SK-N-SH (cell line): ENCODE data around the gene UPF3A. TPM values are rescaled to one million over a fixed set of nuclear protein-coding genes. Genes with fewer than 3 reads are reported as not detected.

Source experiments
- CTCF ChIA-PET: fragments of 300-600, 350-600 bp; formaldehyde crosslinking; extraction: SDS; loops from one replicate; lab custom pipeline; 2021; lab: Yijun Ruan, JAX
- POLR2A ChIA-PET: fragments of 350-600 bp; sonication (Branson Sonifier 250); formaldehyde crosslinking; extraction: SDS; loops from one replicate; lab custom pipeline; 2020; ENCODE audit warnings: antibody characterized with exemption, inconsistent platforms; lab: Yijun Ruan, JAX
- DNase-seq: peaks from one replicate; pipeline ENCODE4 v3.0.0; 2012
- H2AFZ ChIP-seq: fragments of 200-600 bp; sonication (generic); 2 replicates; pipeline ENCODE4 v1.8.1; 2016; ENCODE audit warnings: antibody characterized with exemption, mild to moderate bottlenecking, low read depth
- H3F3A ChIP-seq: fragments of 200-600 bp; sonication (generic); replicated peaks from 2 replicates; pipeline ENCODE3; 2016; ENCODE audit warnings: antibody characterized with exemption, mild to moderate bottlenecking; ENCODE audit not compliant: insufficient read depth
- H3K27ac ChIP-seq, 2 experiments: fragments of 200-500 bp in 1 of 2; fragments of 200-600 bp in 1 of 2; sonication (Bioruptor generic) in 1 of 2; sonication (generic), shearing (Covaris generic) in 1 of 2; 2 replicates each; pipeline versions ENCODE4 v1.5.1 to v1.6.1; 2014 to 2016; ENCODE audit warnings: low read depth in 2 of 2, inconsistent platforms in 1 of 2, low read length in 1 of 2, mild to moderate bottlenecking in 1 of 2, mixed read lengths in 1 of 2
- H3K27me3 ChIP-seq: fragments of 200-600 bp; sonication (generic), shearing (Covaris generic); 2 replicates; pipeline ENCODE4 v1.6.1; 2016; ENCODE audit warnings: mixed run types; ENCODE audit not compliant: insufficient read depth
- H3K36me3 ChIP-seq, 2 experiments: fragments of 200-500 bp in 1 of 2; fragments of 200-600 bp in 1 of 2; sonication (Bioruptor generic) in 1 of 2; sonication (generic) in 1 of 2; replicated peaks in 1 of 2; 2 replicates each; pipeline versions ENCODE3 to v1.5.1; 2014 to 2016; ENCODE audit warnings: low read length in 1 of 2, mild to moderate bottlenecking in 1 of 2; ENCODE audit not compliant: insufficient read depth in 2 of 2, control insufficient read depth in 1 of 2
- H3K4me1 ChIP-seq, 2 experiments: fragments of 200-500 bp in 1 of 2; fragments of 200-600 bp in 1 of 2; sonication (Bioruptor generic) in 1 of 2; sonication (generic), shearing (Covaris generic) in 1 of 2; 2 replicates each; pipeline versions ENCODE4 v1.5.1 to v1.6.1; 2014 to 2016; ENCODE audit warnings: low read depth in 1 of 2, low read length in 1 of 2, mixed run types in 1 of 2; ENCODE audit not compliant: insufficient read depth in 2 of 2, control insufficient read depth in 1 of 2
- H3K4me2 ChIP-seq: fragments of 200-600 bp; sonication (generic), shearing (Covaris generic); 2 replicates; pipeline ENCODE4 v1.6.1; 2017; ENCODE audit warnings: mixed run types
- H3K4me3 ChIP-seq, 2 experiments: fragments of 200-500 bp in 1 of 2; fragments of 200-600 bp in 1 of 2; sonication (Bioruptor generic) in 1 of 2; sonication (generic), shearing (Covaris generic) in 1 of 2; 2 replicates each; pipeline versions ENCODE4 v1.5.1 to v1.8.1; 2014 to 2016; ENCODE audit warnings: low read depth in 2 of 2, inconsistent platforms in 1 of 2, low read length in 1 of 2, mild to moderate bottlenecking in 1 of 2, mixed read lengths in 1 of 2, moderate library complexity in 1 of 2
- H3K79me2 ChIP-seq: fragments of 200-600 bp; sonication (generic); 2 replicates; pipeline ENCODE4 v1.8.1; 2017; ENCODE audit warnings: mild to moderate bottlenecking; ENCODE audit not compliant: insufficient read depth
- H3K9ac ChIP-seq: fragments of 200-600 bp; sonication (generic); 2 replicates; pipeline ENCODE4 v1.6.1; 2017; ENCODE audit warnings: mixed run types
- H3K9me2 ChIP-seq: fragments of 200-600 bp; sonication (generic); 2 replicates; pipeline ENCODE4 v1.6.1; 2017; ENCODE audit warnings: mixed run types
- H3K9me3 ChIP-seq: fragments of 200-600 bp; sonication (generic); 2 replicates; pipeline ENCODE4 v1.6.1; 2017; ENCODE audit warnings: mixed run types, mild to moderate bottlenecking, moderate library complexity
- H4K20me1 ChIP-seq: fragments of 200-600 bp; sonication (generic); 2 replicates; pipeline ENCODE4 v1.6.1; 2017; ENCODE audit warnings: mild to moderate bottlenecking, mixed run types; ENCODE audit not compliant: insufficient read depth
- CHD2 ChIP-seq: fragments of 150-350 bp; IDR thresholded peaks from 2 replicates; pipeline ENCODE4 v1.6.1; 2018; ENCODE audit warnings: low read length; ENCODE audit not compliant: partially characterized antibody
- EZH2phosphoT487 ChIP-seq: fragments of 200-600 bp; sonication (generic); IDR thresholded peaks from 2 replicates; pipeline ENCODE4 v1.6.1; 2017; ENCODE audit warnings: low read depth, mixed run types, mild to moderate bottlenecking, antibody characterized with exemption, moderate library complexity, borderline replicate concordance
- FOSL2 ChIP-seq: IDR thresholded peaks from 2 replicates; pipeline ENCODE4 v1.4.0; 2012; ENCODE audit warnings: low read depth, mild to moderate bottlenecking, moderate library complexity, borderline replicate concordance
- FOXJ3 ChIP-seq: sonication (generic); formaldehyde crosslinking; IDR thresholded peaks from 2 replicates; pipeline ENCODE4 v1.5.1; 2020; ENCODE audit warnings: mild to moderate bottlenecking, missing genetic modification reagents
- MXI1 ChIP-seq: IDR thresholded peaks from 2 replicates; pipeline ENCODE4 v1.6.1; 2012; ENCODE audit warnings: mild to moderate bottlenecking, low read depth, low read length, improper control_type of control experiment
- NRF1 ChIP-seq: IDR thresholded peaks from 2 replicates; pipeline ENCODE4 v1.6.1; 2012; ENCODE audit warnings: low read depth, mild to moderate bottlenecking, low read length
- POLR2AphosphoS5 ChIP-seq: IDR thresholded peaks from 2 replicates; pipeline ENCODE4 v1.6.1; 2012; ENCODE audit warnings: low read depth, low read length
- RAD21 ChIP-seq: IDR thresholded peaks from 2 replicates; pipeline ENCODE4 v1.6.1; 2012; ENCODE audit warnings: mild to moderate bottlenecking, low read length
- RCOR1 ChIP-seq: fragments of 150-350 bp; IDR thresholded peaks from 2 replicates; pipeline ENCODE4 v1.6.1; 2017; ENCODE audit warnings: antibody characterized with exemption, low read length
- RFX5 ChIP-seq: IDR thresholded peaks from 2 replicates; pipeline ENCODE4 v1.6.1; 2012; ENCODE audit warnings: mild to moderate bottlenecking, improper control_type of control experiment, low read length
- RXRA ChIP-seq: IDR thresholded peaks from 2 replicates; pipeline ENCODE4 v1.4.0; 2012; ENCODE audit warnings: low read depth, mild to moderate bottlenecking, borderline replicate concordance
- SMC3 ChIP-seq: IDR thresholded peaks from 2 replicates; pipeline ENCODE4 v1.6.1; 2012; ENCODE audit warnings: low read depth, low read length, improper control_type of control experiment
- TAF1 ChIP-seq: IDR thresholded peaks from 2 replicates; pipeline ENCODE4 v1.6.1; 2012; ENCODE audit warnings: low read depth, mild to moderate bottlenecking, low read length, moderate library complexity, borderline replicate concordance
- TCF12 ChIP-seq: IDR thresholded peaks from 2 replicates; pipeline ENCODE4 v1.4.0; 2012
- YY1 ChIP-seq: IDR thresholded peaks from 2 replicates; pipeline ENCODE4 v1.4.0; 2012; ENCODE audit warnings: low read depth, mild to moderate bottlenecking
- WGBS: methylation state at CpG from one replicate; pipeline ENCODE4 v1.1.6; 2017; ENCODE audit warnings: low lambda C conversion rate; 5-methylcytosine and 5-hydroxymethylcytosine counted together
- polyA plus RNA-seq, 3 experiments: library from polyadenylated mRNA; depleted of rRNA; stranded (reverse); fragments of >200 nt; gene quantifications; 2 replicates each; pipeline ENCODE4 v1.2.3, GENCODE V29; 2012
- TF ChIP-seq, protein P1 (sequence below): fragments of 150-350 bp; IDR thresholded peaks from 2 replicates; pipeline ENCODE4 v1.6.1; 2016; ENCODE audit warnings: mild to moderate bottlenecking, low read depth, low read length
- TF ChIP-seq, protein P2 (sequence below): IDR thresholded peaks from 2 replicates; pipeline ENCODE4 v1.4.0; 2012; ENCODE audit warnings: low read depth, borderline replicate concordance
- TF ChIP-seq, protein P3 (sequence below): IDR thresholded peaks from 2 replicates; pipeline ENCODE4 v1.4.0; 2012; ENCODE audit warnings: low read depth
- TF ChIP-seq, protein P4 (sequence below): IDR thresholded peaks from 2 replicates; pipeline ENCODE4 v1.4.0; 2012; ENCODE audit warnings: low read depth, borderline replicate concordance

The UPF3A gene
- polyA plus RNA-seq, 1 of the 3 experiments (the other 2 are of a cell fraction), result 63.2 TPM

DNA sequence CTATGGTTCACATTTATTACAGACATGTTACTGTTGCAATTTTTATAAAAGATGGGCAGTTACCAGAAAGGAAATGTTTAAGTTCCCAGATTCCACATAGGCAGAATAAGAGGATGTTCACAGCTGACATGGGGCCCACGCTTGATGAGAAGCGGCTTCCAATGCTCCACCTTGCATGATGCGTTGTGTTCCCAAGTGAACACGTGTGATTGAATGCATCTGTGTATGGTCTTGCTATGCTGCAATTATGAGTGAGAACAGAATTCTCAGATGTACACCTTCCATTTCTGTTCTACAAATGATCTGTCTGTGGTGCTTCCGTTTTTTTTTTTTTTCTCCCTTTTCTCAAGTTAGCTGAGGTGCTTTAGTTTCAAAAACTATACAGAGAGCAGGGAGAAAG lies 15.5 kb downstream of the UPF3A start:
- no peaks in the 10 kb centered on the region for H4K20me1 ChIP-seq
- no peaks in the 10 kb centered on the region for H3K27me3 ChIP-seq
- H2AFZ ChIP-seq, result no peak overlapping the region
- 95% methylated on average over 5 of the region's 5 CpGs for WGBS
- no peak for DNase-seq
- TF ChIP-seq FOSL2, result no peak
- TF ChIP-seq CHD2, result no peak
- TF ChIP-seq NRF1, result no peak
- no peak for TF ChIP-seq RXRA
- TF ChIP-seq, protein P1, sequence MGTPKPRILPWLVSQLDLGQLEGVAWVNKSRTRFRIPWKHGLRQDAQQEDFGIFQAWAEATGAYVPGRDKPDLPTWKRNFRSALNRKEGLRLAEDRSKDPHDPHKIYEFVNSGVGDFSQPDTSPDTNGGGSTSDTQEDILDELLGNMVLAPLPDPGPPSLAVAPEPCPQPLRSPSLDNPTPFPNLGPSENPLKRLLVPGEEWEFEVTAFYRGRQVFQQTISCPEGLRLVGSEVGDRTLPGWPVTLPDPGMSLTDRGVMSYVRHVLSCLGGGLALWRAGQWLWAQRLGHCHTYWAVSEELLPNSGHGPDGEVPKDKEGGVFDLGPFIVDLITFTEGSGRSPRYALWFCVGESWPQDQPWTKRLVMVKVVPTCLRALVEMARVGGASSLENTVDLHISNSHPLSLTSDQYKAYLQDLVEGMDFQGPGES, result no peak
- TF ChIP-seq YY1, result no peak
- TF ChIP-seq TCF12, result no peak
- TF ChIP-seq SMC3, result no peak
- TF ChIP-seq, protein P2, sequence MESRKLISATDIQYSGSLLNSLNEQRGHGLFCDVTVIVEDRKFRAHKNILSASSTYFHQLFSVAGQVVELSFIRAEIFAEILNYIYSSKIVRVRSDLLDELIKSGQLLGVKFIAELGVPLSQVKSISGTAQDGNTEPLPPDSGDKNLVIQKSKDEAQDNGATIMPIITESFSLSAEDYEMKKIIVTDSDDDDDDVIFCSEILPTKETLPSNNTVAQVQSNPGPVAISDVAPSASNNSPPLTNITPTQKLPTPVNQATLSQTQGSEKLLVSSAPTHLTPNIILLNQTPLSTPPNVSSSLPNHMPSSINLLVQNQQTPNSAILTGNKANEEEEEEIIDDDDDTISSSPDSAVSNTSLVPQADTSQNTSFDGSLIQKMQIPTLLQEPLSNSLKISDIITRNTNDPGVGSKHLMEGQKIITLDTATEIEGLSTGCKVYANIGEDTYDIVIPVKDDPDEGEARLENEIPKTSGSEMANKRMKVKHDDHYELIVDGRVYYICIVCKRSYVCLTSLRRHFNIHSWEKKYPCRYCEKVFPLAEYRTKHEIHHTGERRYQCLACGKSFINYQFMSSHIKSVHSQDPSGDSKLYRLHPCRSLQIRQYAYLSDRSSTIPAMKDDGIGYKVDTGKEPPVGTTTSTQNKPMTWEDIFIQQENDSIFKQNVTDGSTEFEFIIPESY, result no peak
- TF ChIP-seq POLR2AphosphoS5, result no peak
- no peak for TF ChIP-seq EZH2phosphoT487
- no peak for TF ChIP-seq RCOR1
- TF ChIP-seq RFX5, result no peak
- TF ChIP-seq MXI1, result no peak
- TF ChIP-seq, protein P3, sequence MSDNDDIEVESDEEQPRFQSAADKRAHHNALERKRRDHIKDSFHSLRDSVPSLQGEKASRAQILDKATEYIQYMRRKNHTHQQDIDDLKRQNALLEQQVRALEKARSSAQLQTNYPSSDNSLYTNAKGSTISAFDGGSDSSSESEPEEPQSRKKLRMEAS, result no peak
- no peak for TF ChIP-seq TAF1
- TF ChIP-seq, protein P4, sequence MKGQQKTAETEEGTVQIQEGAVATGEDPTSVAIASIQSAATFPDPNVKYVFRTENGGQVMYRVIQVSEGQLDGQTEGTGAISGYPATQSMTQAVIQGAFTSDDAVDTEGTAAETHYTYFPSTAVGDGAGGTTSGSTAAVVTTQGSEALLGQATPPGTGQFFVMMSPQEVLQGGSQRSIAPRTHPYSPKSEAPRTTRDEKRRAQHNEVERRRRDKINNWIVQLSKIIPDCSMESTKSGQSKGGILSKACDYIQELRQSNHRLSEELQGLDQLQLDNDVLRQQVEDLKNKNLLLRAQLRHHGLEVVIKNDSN, result no peak
- no peak for TF ChIP-seq RAD21
- no peak for TF ChIP-seq FOXJ3 (CRISPR knock-in tag)
- TF ChIP-seq, all 33 proteins: peak for 0
- no peaks in the 10 kb centered on the region for H3K4me1 ChIP-seq
- peaks cover 19% of the 10 kb centered on the region for H3K79me2 ChIP-seq
- H3K27ac ChIP-seq, result no peak overlapping the region
- POLR2A ChIA-PET, result no interaction called here
- no peak overlapping the region for H3K4me2 ChIP-seq
- H3F3A ChIP-seq, result no peaks in the 10 kb centered on the region
- H3K9ac ChIP-seq, result no peak overlapping the region
- CTCF ChIA-PET, result no interaction called here
- H3K4me3 ChIP-seq, result no peak overlapping the region
- H3K9me2 ChIP-seq, result no peaks in the 10 kb centered on the region
- H3K9me3 ChIP-seq, result no peaks in the 10 kb centered on the region
- H3K36me3 ChIP-seq, result peaks cover 38 to 50% of the 10 kb centered on the region in 2 experiments
